ENCODE results near the gene GLTP. TPM values are rescaled to one million over a fixed set of nuclear protein-coding genes. Genes with fewer than 3 reads are reported as not detected.
A peak's percentile ranks its signal among the peaks of the same experiment; 100 is the strongest.
"Not testable (repeated sequence)": the region's sequence is repeated elsewhere in the genome, so short reads cannot be mapped to it uniquely, and the experiment has no call there.

The GLTP gene
- total RNA-seq, 2 donors from 2014 or later = 22.7 to 28.5 TPM

DNA sequence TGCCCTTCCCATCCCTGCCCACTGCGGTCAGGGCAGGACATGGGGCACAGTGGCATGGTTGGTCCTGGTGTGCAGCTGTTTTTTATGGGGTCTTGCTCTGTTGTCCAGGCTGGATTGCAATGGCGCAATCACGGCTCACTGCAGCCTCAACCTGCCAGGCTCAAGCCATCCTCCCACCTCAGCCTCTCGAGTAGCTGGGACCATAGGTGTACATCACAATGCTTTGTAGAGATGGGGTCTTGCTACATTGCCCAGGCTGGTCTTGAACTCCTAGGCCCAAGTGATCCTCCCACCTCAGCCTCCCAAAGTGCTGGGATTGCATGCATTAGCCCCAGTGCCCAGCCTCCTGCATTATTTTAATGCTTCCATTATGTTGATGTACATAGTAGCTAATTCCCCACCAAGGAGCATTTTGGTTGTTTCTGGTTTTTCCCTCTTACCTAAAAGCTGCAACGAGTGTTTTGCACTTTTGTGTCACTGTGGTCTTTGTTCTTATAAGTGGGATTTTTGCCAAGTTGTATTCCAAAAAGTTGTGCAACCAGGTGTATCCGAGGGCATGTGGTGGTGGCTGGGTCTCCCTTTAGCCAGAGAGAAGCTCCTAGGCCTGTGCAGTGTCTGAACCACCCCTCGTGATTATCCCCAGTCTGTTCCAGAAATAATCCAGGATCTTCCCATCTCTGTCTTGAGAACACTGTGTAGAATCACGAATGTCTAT, 30.1 kb upstream of the GLTP start:
- DNase-seq (no peak), ATAC-seq (no peak)
- intact Hi-C loops (cut with DNase I) = no loop called here

DNA sequence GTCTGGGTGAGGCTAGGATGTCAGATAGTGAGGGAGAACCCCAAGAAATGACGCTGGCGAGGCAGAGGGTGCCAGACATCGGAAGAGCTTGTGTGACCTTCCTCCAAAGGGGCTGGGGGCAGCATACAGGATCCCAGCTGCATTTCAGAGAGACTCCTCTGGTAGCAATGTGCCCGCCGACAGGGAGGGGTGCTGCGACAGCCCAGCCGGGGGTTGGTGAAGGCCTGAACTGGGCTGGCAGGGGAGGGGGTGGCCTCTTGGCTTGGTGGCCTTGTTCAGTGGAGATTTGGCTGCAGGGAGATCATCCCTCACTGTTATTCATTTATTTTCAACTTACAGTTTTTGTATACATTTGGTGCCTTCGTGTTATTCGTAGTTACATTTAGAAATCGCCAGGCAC, 25.0 kb upstream of the GLTP start:
- intact Hi-C loops (cut with DNase I) = no loop called here
- no peak for DNase-seq
- ATAC-seq = no peak

DNA sequence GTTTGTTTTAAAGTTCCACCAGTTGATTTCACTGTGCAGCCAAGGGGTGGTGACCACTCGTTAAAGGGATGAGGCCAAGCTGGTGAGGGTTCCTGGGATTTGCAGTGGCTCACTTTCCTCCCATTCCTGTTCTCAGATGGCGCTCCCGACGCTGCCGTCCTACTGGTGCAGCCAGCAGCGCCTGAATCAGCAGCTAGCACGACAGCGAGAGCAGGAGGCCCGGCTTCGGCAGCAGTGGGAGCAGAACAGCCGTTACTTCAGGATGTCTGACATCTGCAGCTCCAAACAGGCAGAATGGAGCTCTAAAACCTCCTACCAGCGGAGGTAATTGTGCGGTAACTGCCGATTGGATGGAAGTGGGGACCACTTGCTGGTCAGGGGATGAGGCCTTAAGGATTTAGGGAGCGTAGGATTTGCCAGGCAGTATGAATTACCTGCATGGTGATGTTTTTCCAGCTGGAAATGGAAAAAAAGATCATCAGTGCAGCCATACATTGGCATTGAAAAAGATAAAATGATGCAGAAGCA, 22.6 kb upstream of the GLTP start:
- ATAC-seq (no peak), DNase-seq (no peak)
- intact Hi-C loops (cut with DNase I) = no loop called here

DNA sequence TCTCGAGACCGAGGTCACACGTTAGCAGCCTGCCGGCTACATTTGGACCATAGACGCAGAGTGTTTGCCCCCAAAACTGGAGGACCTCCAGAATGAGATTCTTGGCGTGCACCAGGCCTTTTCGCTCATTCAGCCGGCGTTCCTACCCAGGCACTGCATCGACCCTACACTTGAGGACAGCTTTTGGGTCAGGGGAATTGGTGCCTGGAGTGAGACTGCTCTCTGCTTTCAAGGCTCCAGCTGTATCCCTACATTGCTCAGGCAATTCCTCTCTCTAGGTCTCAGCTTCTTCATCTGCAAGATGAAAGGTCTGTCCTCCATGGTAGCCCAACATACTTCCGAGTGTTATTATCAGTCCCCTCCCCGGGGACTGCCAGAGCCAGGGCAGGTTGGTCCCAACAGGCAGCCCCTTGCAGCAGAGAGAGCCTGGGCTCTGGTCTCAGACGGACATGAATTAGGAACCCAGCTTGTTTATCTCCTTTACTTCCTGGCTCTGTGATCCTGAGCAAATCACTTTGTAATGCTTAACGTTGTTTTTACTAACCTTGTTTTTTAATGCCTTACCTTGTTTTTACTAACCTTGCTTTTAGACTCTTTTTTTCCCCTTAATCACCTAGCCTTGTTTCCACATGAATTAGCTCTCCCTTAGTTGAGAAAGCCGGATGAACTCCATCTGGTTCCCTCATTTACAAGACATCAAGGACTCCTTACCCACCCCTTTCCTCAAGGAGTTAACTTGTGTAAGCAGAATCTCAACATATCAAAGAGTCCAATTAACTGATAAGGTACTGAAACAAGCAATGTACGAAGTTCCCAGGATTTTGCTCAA, 20.6 kb upstream of the GLTP start:
- DNase-seq (no peak), ATAC-seq (peak; percentile 21 to 27)
- intact Hi-C loops (cut with DNase I) = no loop called here

DNA sequence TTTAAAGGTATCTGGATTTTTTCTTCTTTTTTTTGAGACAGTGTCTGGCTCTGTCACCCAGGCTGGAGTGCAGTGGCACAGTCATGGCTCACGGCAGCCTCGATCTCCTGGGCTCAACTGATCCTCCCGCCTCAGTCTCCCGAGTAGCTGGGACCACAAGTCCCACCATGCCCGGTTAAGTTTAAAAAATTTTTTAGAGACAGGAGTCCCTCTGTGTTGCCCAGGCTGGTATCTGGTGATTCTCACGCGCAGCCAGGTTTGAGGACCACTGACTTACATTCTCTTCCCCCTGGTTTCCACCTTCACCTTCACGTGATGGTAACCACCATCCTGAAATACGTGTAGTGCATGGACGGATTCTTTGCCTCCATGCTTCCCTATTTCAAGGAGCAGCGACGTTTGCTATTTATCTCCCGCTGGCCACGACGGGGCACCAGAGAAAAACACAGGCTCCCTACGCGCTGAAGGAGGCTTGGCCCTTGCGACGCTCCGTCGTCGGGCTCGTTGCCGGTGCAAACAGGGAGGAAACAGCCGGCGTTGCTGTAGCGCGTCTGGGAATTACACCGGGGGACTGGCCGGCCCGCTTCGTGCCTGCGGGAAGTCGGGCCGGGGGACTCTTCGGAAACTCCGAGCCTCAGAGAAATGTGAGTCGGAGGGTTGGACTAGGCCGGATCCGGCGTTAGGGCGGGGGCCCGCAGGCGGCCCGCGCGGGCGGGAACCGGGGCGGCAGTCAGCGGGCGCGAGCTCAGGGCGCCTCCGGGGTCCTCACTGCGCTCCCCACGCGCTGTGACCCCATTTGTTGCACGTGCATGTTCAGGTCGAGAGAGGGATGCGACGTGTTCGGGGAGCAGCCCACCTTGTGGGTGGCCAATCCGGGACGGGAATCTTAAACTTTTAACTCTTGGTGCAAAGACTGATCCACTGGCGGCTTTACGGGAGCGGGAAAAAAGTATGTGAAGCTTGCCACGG, 19.7 kb upstream of the GLTP start, which contains the start of gene TCHP:
Gene TCHP, plus strand, starts transcription at position 492 of the 969 bp plus-strand sequence. CDS start 2,753 bp downstream, outside the sequence.
- DNase-seq = peak; percentile 89
- ATAC-seq = peak; percentile 96
- intact Hi-C loops (cut with DNase I) = no loop called here

DNA sequence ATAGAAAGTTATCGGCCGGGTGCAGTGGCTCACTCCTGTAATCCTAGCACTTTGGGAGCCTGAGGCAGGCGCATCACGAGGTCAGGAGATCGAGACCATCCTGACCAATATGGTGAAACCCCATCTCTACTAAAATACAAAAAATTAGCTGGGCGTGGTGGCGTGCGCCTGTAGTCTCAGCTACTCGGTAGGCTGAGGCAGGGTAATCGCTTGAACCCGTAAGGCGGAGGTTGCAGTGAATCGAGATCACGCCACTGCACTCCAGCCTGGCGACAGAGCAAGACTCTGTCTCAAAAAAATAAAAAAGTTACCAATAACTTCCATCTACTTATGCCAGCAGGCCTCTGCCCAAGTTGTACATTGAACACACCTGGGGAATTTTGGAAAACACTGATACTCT, 19.0 kb upstream of the GLTP start:
- intact Hi-C loops (cut with DNase I); ATAC-seq; DNase-seq: not testable (repeated sequence)

DNA sequence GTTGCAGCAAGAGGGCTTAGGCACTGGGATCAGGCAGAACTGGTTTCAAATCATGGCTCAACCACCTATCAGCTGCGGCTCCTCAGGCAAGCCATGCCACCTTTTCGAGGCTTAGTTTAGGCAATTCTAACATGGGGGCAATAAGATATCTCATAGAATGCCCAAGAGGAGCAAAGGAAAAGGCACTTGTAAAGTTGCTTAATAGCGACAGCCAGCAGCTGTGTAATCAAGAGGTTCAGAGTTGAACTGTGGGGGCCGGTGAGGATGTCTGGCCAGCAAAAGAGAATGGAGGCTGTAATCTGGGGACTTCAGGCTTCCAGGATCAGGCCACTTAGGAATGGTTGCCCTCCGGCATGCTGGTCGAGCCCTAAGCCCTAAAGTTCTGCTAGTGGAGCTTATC, 16.7 kb upstream of the GLTP start:
- ATAC-seq (no peak), DNase-seq (no peak)
- intact Hi-C loops (cut with DNase I) = no loop called here

DNA sequence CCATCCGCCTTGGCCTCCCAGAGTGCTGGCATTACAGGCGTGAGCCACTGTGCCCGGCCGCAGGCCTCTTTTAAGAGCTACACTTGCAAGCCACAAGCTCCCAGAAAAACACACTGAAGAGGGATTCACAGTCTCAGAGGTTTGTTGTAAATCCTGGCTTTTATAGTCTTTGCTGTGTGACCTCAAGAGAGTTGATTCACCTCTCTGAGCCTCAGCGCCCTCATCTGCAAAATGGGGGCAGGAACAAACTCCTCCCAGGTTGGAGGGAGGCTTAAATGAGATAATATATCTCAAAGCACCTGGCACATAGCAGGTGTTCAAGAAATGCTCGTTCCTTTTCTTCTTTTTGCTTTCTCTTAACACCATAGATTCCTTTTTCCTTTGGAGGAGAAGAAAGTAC, 15.8 kb upstream of the GLTP start:
- intact Hi-C loops (cut with DNase I) = no loop called here
- no peak for DNase-seq

DNA sequence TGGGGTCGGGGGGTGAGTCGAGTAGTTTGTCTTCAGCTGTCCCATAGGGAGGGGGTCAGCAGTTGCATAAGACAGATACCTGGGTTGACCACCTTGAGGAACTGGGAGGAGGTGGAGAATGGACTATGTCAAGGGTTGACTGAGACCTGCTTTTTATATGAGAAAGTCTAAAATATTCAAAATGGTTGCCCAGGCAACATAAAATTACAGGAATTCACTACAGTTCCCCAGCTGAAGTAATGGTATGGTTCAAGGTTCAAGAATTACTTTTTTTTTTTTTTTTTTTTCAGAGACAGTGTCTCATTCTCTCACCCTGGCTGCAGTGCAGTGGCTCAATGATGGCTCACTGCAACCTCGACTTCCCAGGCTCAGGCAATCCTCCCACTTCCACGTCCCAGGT, 14.6 kb upstream of the GLTP start:
- intact Hi-C loops (cut with DNase I) = no loop called here
- ATAC-seq (no peak), DNase-seq (no peak)

More for the DNA sequence above, 15.8 kb upstream of the GLTP start:
- ATAC-seq = no peak

DNA sequence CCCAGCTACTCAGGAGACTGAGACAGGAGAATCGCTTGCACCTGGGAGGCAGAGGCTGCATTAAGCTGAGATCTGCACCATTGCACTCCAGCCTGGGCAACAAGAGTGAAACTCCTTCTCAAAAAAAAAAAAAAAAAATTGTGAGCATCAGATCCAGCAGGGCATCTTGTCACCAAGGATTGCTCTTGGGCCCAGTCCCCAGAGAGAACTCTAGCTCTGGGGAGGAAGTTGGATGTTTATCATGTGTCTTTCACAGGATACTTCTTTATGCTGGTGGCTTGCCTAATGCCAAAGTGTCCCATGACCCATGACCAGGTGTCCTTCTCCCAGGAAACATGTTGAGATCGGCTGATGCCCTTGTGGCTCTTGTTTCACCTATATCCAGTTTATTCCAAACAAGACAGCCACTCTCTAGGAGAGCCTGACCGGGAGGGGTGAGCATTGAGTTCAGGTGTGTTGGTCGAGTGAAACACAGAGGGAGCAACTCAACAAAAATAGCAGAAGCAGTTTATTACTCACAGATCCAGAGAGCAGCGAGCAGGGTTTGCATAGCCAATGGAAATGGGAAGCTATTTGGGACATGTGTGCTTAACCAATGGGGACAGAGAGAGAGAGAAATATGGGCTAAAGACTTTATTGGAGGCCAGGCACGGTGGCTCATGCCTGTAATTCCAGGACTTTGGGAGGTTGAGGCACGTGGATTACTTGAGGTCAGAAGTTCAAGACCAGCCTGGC, 13.1 kb upstream of the GLTP start:
- ATAC-seq = no peak
- intact Hi-C loops (cut with DNase I) = no loop called here
- no peak for DNase-seq

DNA sequence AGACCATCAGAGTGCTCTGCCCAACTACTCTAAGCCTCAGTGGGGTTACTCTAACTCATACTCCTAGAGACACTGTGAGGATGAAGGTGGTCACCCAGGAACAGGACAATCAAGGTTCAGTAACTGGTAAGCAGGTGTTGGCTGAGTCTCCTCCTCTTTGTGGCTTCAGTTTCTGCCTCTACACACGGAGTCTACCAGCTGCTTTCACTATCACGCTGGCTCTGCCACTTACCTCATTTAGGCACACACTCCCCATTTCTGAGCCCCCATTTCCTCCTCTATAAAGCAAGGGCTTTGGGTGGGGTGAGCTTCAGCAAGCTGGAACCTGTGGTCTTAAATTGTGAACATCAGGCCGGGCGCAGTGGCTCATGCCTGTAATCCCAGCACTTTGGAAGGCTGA, 12.4 kb upstream of the GLTP start:
- DNase-seq (no peak), ATAC-seq (no peak)
- intact Hi-C loops (cut with DNase I) = no loop called here

DNA sequence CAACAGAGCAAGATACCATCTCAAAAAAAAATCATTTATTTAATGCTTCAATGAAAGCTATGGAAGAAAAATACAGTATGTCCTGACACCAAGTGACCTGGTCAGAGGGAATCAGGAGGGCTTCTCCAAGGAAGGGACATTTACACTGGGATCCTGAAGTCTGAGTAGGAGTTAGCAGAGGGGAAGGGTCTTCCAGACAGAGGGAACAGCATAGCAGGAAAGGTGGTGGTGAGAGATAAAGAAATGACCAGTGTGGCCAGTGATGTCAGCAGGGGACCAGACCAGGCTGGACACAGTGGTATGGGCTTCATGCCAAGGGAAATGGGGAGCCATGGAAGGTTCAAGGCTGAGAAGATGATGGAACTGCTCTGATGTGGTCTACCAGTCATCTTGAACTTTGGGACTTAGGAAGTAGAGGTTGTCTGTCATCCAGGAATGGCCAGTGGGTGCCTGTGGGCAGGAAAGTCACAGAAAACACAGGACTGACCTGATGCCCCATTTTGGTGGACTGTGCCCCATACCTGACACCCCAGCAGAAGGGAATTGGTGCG, 11.9 kb upstream of the GLTP start:
- ATAC-seq (no peak), DNase-seq (no peak)
- intact Hi-C loops (cut with DNase I) = no loop called here

DNA sequence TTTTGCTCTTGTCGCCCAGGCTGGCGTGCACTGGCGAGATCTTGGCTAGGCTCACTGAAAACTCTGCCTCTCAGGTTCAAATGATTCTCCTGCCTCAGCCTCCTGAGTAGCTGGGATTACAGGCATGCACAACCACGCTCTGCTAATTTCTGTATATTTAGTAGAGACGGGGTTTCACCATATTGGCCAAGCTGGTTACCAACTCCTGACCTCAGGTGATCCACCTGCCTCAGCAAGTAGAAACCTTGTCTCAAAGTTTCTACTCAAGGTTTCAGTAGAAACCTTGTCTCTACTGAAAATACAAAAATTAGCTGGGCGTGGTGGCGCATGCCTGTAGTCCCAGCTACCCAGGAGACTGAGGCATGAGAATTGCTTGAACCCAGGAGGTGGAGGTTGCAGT, 11.4 kb upstream of the GLTP start:
- ATAC-seq; DNase-seq; intact Hi-C loops (cut with DNase I): not testable (repeated sequence)

DNA sequence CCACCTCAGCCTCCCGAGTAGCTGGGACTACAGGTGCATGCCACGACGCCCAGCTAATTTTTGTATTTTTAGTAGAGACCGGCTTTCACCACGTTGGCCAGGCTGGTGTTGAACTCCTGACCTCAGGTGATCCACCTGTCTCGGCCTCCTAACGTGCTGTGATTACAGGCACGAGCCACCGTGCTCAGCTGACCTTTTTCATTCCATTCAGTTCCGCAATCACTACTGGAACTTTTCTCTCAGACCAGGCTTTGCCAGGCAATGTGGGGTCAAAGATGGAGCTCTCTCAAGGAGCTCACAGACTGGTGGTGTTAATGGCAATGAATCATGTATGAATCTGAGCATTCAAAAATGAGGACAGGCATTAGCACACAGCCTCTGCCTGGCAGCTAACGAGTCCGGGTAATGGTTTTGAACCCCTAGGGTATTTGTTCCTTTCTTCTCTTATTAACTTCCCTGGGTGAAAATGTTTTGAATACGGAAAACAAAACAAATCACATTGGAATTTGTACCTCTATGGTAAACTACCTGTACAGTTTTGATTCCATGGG, 10.4 kb upstream of the GLTP start:
- intact Hi-C loops (cut with DNase I) = no loop called here
- ATAC-seq (no peak), DNase-seq (no peak)

DNA sequence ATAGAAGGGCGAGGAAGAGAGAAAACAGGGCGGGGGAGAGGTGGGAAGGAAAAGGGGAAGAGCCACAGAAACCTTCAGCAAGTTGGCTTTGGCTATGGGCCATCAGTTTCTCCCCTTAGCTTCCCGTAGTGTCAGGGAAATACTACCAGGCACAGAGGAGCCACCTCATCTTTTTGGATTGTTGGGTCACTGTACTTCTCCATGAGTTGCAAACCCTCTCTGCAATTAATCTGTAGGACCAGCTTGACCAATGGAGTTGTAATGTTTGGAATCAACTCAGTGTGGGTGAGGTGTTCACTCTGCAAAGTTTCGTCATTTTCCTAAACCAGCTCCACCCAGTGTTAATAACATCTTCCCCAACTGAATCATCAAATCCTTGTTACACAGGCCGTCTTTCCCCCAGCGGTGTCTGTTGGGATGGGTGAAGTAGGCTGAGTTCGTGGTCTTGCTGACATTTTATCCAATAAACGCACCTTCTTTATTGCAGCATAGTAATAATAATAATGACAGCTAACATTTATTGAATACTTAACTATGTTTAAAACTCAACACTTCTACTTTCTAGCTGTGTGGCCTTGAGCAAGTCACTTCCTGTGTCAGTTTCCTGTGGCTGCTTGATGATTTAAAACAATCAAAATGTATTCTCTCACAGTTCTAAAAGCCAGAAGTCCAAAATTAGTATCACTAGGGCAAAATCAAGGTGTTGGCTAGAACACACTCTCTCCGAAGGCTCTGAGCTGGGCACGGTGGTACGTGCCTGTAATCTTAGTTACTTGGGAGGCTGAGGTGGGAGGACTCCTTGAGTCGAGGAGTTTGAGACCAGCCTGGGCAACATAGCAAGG, 8.1 kb upstream of the GLTP start:
- intact Hi-C loops (cut with DNase I) = no loop called here
- DNase-seq (no peak), ATAC-seq (peak; percentile 55 to 90)

DNA sequence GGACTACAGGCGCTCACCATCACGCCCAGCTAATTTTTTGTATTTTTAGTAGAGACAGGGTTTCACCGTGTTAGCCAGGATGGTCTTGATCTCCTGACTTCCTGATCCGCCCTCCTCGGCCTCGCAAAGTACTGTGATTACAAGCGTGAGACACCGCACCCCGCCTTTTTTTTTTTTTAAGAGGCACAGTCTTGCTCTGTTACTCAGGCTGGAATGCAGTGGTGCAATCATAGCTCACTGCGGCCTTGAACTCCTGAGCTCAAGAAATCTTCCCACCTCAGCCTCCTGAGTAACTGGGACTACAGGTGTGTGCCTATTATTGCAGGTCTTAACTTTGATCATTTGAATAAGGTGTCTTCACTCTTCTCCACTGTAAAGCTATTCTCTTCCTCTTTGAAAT, 5.3 kb upstream of the GLTP start:
- intact Hi-C loops (cut with DNase I) = no loop called here
- ATAC-seq = no peak
- DNase-seq = no peak

DNA sequence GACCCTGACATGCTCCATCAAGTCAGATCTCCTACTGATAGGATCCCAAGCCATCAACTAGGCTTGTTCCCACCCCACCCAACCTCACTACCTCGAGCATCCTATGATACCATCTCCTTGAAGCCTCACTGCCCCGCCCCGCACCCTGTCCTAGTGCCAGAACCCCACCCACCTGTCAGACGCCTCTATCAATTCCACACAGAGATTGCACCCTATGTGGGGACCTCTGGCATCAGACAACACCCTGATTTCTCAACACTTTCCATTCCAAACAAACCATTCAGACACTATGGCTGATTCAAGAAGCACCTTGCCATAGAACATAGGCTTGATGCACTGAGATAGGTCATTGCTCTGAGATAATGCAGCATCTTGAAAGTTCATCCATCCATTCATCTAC, 3.1 kb upstream of the GLTP start:
- intact Hi-C loops (cut with DNase I) = no loop called here
- DNase-seq (no peak), ATAC-seq (no peak)
